ENCODE results near the gene PLA2G6. TPM values are rescaled to one million over a fixed set of nuclear protein-coding genes. Genes with fewer than 3 reads are reported as not detected.

Gene PLA2G6
- total and polyA plus RNA-seq, 2 of the 13 experiments (the other 11 are each of a cell fraction or from before 2014, with no cell fraction given) = 4.8 to 11.5 TPM

GRCh38 chr22:38180841-38181452 is 683 bp downstream of the PLA2G6 start (continued):
- TF ChIP-seq HNF1A (IDR thresholded peaks at IDR 0.05; ENCODE audit: low read depth) = no peak
- TF ChIP-seq HNF1A (CRISPR knock-in tag; IDR thresholded peaks at IDR 0.05; ENCODE audit: borderline replicate concordance) = no peak
- TF ChIP-seq, protein P1, sequence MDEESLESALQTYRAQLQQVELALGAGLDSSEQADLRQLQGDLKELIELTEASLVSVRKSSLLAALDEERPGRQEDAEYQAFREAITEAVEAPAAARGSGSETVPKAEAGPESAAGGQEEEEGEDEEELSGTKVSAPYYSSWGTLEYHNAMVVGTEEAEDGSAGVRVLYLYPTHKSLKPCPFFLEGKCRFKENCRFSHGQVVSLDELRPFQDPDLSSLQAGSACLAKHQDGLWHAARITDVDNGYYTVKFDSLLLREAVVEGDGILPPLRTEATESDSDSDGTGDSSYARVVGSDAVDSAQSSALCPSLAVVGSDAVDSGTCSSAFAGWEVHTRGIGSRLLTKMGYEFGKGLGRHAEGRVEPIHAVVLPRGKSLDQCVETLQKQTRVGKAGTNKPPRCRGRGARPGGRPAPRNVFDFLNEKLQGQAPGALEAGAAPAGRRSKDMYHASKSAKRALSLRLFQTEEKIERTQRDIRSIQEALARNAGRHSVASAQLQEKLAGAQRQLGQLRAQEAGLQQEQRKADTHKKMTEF (CRISPR knock-in tag; IDR thresholded peaks at IDR 0.05) = no peak
- no peak for TF ChIP-seq ARID2 (CRISPR knock-in tag; IDR thresholded peaks at IDR 0.05; ENCODE audit: borderline replicate concordance)
- no peak for TF ChIP-seq SOX6 (IDR thresholded peaks at IDR 0.05)
- 0 out of 2 replicates have a peak, but pooled peaks have one; percentile 7 for TF ChIP-seq SOX6 (CRISPR knock-in tag; IDR thresholded peaks at IDR 0.05)
- TF ChIP-seq FOXM1 (CRISPR knock-in tag; IDR thresholded peaks at IDR 0.05) = no peak
- no peak; a peak in 1 of 4 replicates for TF ChIP-seq KLF16 (CRISPR knock-in tag; IDR thresholded peaks at IDR 0.05)
- TF ChIP-seq ZSCAN30 (CRISPR knock-in tag; IDR thresholded peaks at IDR 0.05) = no peak
- TF ChIP-seq, protein P2, sequence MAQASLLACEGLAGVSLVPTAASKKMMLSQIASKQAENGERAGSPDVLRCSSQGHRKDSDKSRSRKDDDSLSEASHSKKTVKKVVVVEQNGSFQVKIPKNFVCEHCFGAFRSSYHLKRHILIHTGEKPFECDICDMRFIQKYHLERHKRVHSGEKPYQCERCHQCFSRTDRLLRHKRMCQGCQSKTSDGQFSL (CRISPR knock-in tag; IDR thresholded peaks at IDR 0.05) = no peak
- no peak for TF ChIP-seq ZNF781 (CRISPR knock-in tag; IDR thresholded peaks at IDR 0.05; ENCODE audit: borderline replicate concordance, not compliant biosample characterization)
- TF ChIP-seq SAFB2 (CRISPR knock-in tag; IDR thresholded peaks at IDR 0.05; ENCODE audit: borderline replicate concordance, low read depth) = no peak
- no peak; the same call in 1 of the 2 replicates for TF ChIP-seq ARNT2 (CRISPR knock-in tag; IDR thresholded peaks at IDR 0.05; ENCODE audit: low read depth)
- no peak for TF ChIP-seq MAFF (IDR thresholded peaks at IDR 0.05; ENCODE audit: low read depth, low read length)
- TF ChIP-seq MTERF4 (CRISPR knock-in tag; IDR thresholded peaks at IDR 0.05) = 0 out of 2 replicates have a peak, but pooled peaks have one; percentile 13
- no peak for TF ChIP-seq ZNF234 (CRISPR knock-in tag; conservative IDR thresholded peaks at IDR 0.05)
- no peak for TF ChIP-seq SRY (CRISPR knock-in tag; IDR thresholded peaks at IDR 0.05)
- no peak for TF ChIP-seq ZNF567 (CRISPR knock-in tag; IDR thresholded peaks at IDR 0.05; ENCODE audit: borderline replicate concordance)
- TF ChIP-seq KDM6A (CRISPR knock-in tag; IDR thresholded peaks at IDR 0.05; ENCODE audit: low read depth) = no peak
